ENCODE data around the gene EXOC3. TPM values are rescaled to one million over a fixed set of nuclear protein-coding genes. Genes with fewer than 3 reads are reported as not detected.

EXOC3 gene
- total RNA-seq, 1 donor from 2014 or later, result 55.4 TPM

GRCh38 chr5:415928-416635 lies 26.9 kb upstream of the EXOC3 start:
- H3K27ac Mint-ChIP-seq (ENCODE audit: unreplicated experiment), result peak overlapping the region; percentile 66
- no peak for TF ChIP-seq CTCF (IDR thresholded peaks at IDR 0.05; ENCODE audit: partially characterized antibody, unreplicated experiment)
- peaks cover 11% of the 10 kb centered on the region for H3K9me3 Mint-ChIP-seq (ENCODE audit: unreplicated experiment)
- DNase-seq, result no peak
- peaks cover 9% of the 10 kb centered on the region for H3K4me1 Mint-ChIP-seq (ENCODE audit: low read depth, unreplicated experiment)
- no peak overlapping the region for H3K4me3 Mint-ChIP-seq (ENCODE audit: unreplicated experiment)
- no peaks in the 10 kb centered on the region for H3K36me3 Mint-ChIP-seq (ENCODE audit: unreplicated experiment)
- H3K27me3 Mint-ChIP-seq (ENCODE audit: unreplicated experiment), result peaks cover 4% of the 10 kb centered on the region

GRCh38 chr5:416636-416960 lies 26.4 kb upstream of the EXOC3 start:
- peaks cover 9% of the 10 kb centered on the region for H3K4me1 Mint-ChIP-seq (ENCODE audit: low read depth, unreplicated experiment)
- no peak overlapping the region for H3K4me3 Mint-ChIP-seq (ENCODE audit: unreplicated experiment)
- no peak for TF ChIP-seq CTCF (IDR thresholded peaks at IDR 0.05; ENCODE audit: partially characterized antibody, unreplicated experiment)
- DNase-seq, result no peak
- no peaks in the 10 kb centered on the region for H3K36me3 Mint-ChIP-seq (ENCODE audit: unreplicated experiment)
- H3K9me3 Mint-ChIP-seq (ENCODE audit: unreplicated experiment), result peaks cover 11% of the 10 kb centered on the region
- peaks cover 5% of the 10 kb centered on the region for H3K27me3 Mint-ChIP-seq (ENCODE audit: unreplicated experiment)
- no peak overlapping the region for H3K27ac Mint-ChIP-seq (ENCODE audit: unreplicated experiment)

GRCh38 chr5:417301-418161 lies 25.4 kb upstream of the EXOC3 start:
- Mint-ChIP-seq H3K4me1 (ENCODE audit: low read depth, unreplicated experiment) (peaks cover 9% of the 10 kb centered on the region), H3K27ac (ENCODE audit: unreplicated experiment) (no peak overlapping the region)

GRCh38 chr5:418162-419121 lies 24.5 kb upstream of the EXOC3 start:
- peaks cover 8% of the 10 kb centered on the region for H3K27me3 Mint-ChIP-seq (ENCODE audit: unreplicated experiment)
- H3K9me3 Mint-ChIP-seq (ENCODE audit: unreplicated experiment), result peaks cover 9% of the 10 kb centered on the region
- peak overlapping the region; percentile 8 for H3K27ac Mint-ChIP-seq (ENCODE audit: unreplicated experiment)
- no peaks in the 10 kb centered on the region for H3K36me3 Mint-ChIP-seq (ENCODE audit: unreplicated experiment)
- peaks cover 9% of the 10 kb centered on the region for H3K4me1 Mint-ChIP-seq (ENCODE audit: low read depth, unreplicated experiment)
- DNase-seq, result no peak
- no peak for TF ChIP-seq CTCF (IDR thresholded peaks at IDR 0.05; ENCODE audit: partially characterized antibody, unreplicated experiment)
- H3K4me3 Mint-ChIP-seq (ENCODE audit: unreplicated experiment), result no peak overlapping the region

More at GRCh38 chr5:417301-418161, 25.4 kb upstream of the EXOC3 start:
- peaks cover 11% of the 10 kb centered on the region for H3K9me3 Mint-ChIP-seq (ENCODE audit: unreplicated experiment)
- peaks cover 8% of the 10 kb centered on the region for H3K27me3 Mint-ChIP-seq (ENCODE audit: unreplicated experiment)
- no peak for TF ChIP-seq CTCF (IDR thresholded peaks at IDR 0.05; ENCODE audit: partially characterized antibody, unreplicated experiment)
- H3K4me3 Mint-ChIP-seq (ENCODE audit: unreplicated experiment), result no peak overlapping the region
- H3K36me3 Mint-ChIP-seq (ENCODE audit: unreplicated experiment), result no peaks in the 10 kb centered on the region
- DNase-seq, result no peak
